ENCODE data around the gene ALK.

ALK gene

GRCh38 chr2:29799628-29800027 is 121.8 kb downstream of the ALK start:
- H3K9me3 ChIP-seq = no peaks in the 10 kb centered on the region
- no peaks in the 10 kb centered on the region for H3K36me3 ChIP-seq
- H3K4me3 ChIP-seq (ENCODE audit: low read depth in 1 of 2, low read length in 1 of 2) = no peak overlapping the region
- TF ChIP-seq CTCF (IDR thresholded peaks at IDR 0.05) = no peak
- H3K27ac ChIP-seq = no peak overlapping the region
- no peaks in the 10 kb centered on the region for H3K4me1 ChIP-seq (ENCODE audit: control insufficient read depth in 1 of 2, insufficient read depth in 1 of 2, low read depth in 1 of 2, low read length in 1 of 2)
- H3K27me3 ChIP-seq = no peaks in the 10 kb centered on the region

- Histone ChIP-seq H3K27ac (no peak overlapping the region), H3K36me3 (no peaks in the 10 kb centered on the region), H3K4me3 (ENCODE audit: low read depth in 1 of 2, low read length in 1 of 2) (no peak overlapping the region), H3K9me3 (no peaks in the 10 kb centered on the region), H3K4me1 (ENCODE audit: control insufficient read depth in 1 of 2, insufficient read depth in 1 of 2, low read depth in 1 of 2, low read length in 1 of 2) (no peaks in the 10 kb centered on the region), H3K27me3 (no peaks in the 10 kb centered on the region)
- TF ChIP-seq CTCF (IDR thresholded peaks at IDR 0.05) = no peak
Measured at GRCh38 chr2:29797916-29798315, 123.5 kb downstream of the ALK start.

- Histone ChIP-seq H3K9me3 (no peaks in the 10 kb centered on the region), H3K27me3 (no peaks in the 10 kb centered on the region), H3K27ac (no peak overlapping the region), H3K4me1 (ENCODE audit: control insufficient read depth in 1 of 2, insufficient read depth in 1 of 2, low read depth in 1 of 2, low read length in 1 of 2) (no peaks in the 10 kb centered on the region), H3K4me3 (ENCODE audit: low read depth in 1 of 2, low read length in 1 of 2) (no peak overlapping the region), H3K36me3 (no peaks in the 10 kb centered on the region)
- no peak for TF ChIP-seq CTCF (IDR thresholded peaks at IDR 0.05)
Measured at GRCh38 chr2:29796446-29796845, 124.9 kb downstream of the ALK start.

GRCh38 chr2:29789911-29790485 is 131.4 kb downstream of the ALK start:
- Histone ChIP-seq H3K27me3 (no peaks in the 10 kb centered on the region), H3K4me1 (ENCODE audit: control insufficient read depth in 1 of 2, insufficient read depth in 1 of 2, low read depth in 1 of 2, low read length in 1 of 2) (no peaks in the 10 kb centered on the region), H3K9me3 (no peaks in the 10 kb centered on the region), H3K27ac (no peak overlapping the region), H3K4me3 (ENCODE audit: low read depth in 1 of 2, low read length in 1 of 2) (no peak overlapping the region), H3K36me3 (no peaks in the 10 kb centered on the region)
- no peak for TF ChIP-seq CTCF (IDR thresholded peaks at IDR 0.05)

GRCh38 chr2:29787473-29788465 is 133.6 kb downstream of the ALK start:
- no peaks in the 10 kb centered on the region for H3K4me1 ChIP-seq (ENCODE audit: control insufficient read depth in 1 of 2, insufficient read depth in 1 of 2, low read depth in 1 of 2, low read length in 1 of 2)
- TF ChIP-seq CTCF (IDR thresholded peaks at IDR 0.05) = no peak
- no peaks in the 10 kb centered on the region for H3K9me3 ChIP-seq
- H3K27me3 ChIP-seq = no peaks in the 10 kb centered on the region
- H3K27ac ChIP-seq = no peak overlapping the region
- H3K4me3 ChIP-seq (ENCODE audit: low read depth in 1 of 2, low read length in 1 of 2) = no peak overlapping the region
- H3K36me3 ChIP-seq = no peaks in the 10 kb centered on the region
